DND-41 (cell line): ENCODE measurements around the gene RAB40A.

Experiments used
- ATAC-seq: fragments of 200-7000 bp; cut with Tn5 transposase; 3 replicates; pipeline ENCODE4 v1.9.1; 2021; ENCODE audit warnings: low read depth; ENCODE audit not compliant: insufficient read depth
- DNase-seq: peaks from one replicate; pipeline ENCODE4 v3.0.0-alpha.2; 2020
- H2AFZ ChIP-seq: 2 replicates; pipeline ENCODE4 v1.6.0; 2012; ENCODE audit warnings: low read depth, low read length
- H3K27ac ChIP-seq: 2 replicates; pipeline ENCODE4 v1.5.1; 2012; ENCODE audit warnings: low read length, inconsistent platforms
- H3K27me3 ChIP-seq: fragments of 200-600 bp; sonication (generic); 2 replicates; pipeline ENCODE4 v1.6.0; 2012; ENCODE audit warnings: low read length, mild to moderate bottlenecking, inconsistent platforms; ENCODE audit not compliant: insufficient read depth, poor library complexity
- H3K36me3 ChIP-seq: 2 replicates; pipeline ENCODE4 v1.5.1; 2012; ENCODE audit warnings: low read length, inconsistent platforms; ENCODE audit not compliant: insufficient read depth
- H3K4me1 ChIP-seq: 2 replicates; pipeline ENCODE4 v1.5.1; 2012; ENCODE audit warnings: mild to moderate bottlenecking, low read length; ENCODE audit not compliant: insufficient read depth
- H3K4me2 ChIP-seq: 2 replicates; pipeline ENCODE4 v1.6.0; 2012; ENCODE audit warnings: mild to moderate bottlenecking, moderate library complexity, low read length, inconsistent platforms; ENCODE audit not compliant: insufficient read depth
- H3K4me3 ChIP-seq, 2 experiments: fragments of 200-600 bp in 1 of 2; shearing (Covaris generic) in 1 of 2; 2 replicates each; pipeline ENCODE4 v1.5.1; 2012 to 2016; ENCODE audit warnings: inconsistent platforms in 2 of 2, low read length in 2 of 2, mild to moderate bottlenecking in 2 of 2, low read depth in 1 of 2, moderate library complexity in 1 of 2
- H3K79me2 ChIP-seq: 2 replicates; pipeline ENCODE4 v1.6.0; 2012; ENCODE audit warnings: low read length, inconsistent platforms; ENCODE audit not compliant: insufficient read depth
- H3K9ac ChIP-seq: 2 replicates; pipeline ENCODE4 v1.6.0; 2012; ENCODE audit warnings: low read depth, mild to moderate bottlenecking, inconsistent platforms, low read length, moderate library complexity
- H3K9me3 ChIP-seq: 2 replicates; pipeline ENCODE4 v1.5.1; 2012; ENCODE audit warnings: low read length, moderate library complexity, mild to moderate bottlenecking, inconsistent platforms; ENCODE audit not compliant: insufficient read depth, severe bottlenecking
- H4K20me1 ChIP-seq: 2 replicates; pipeline ENCODE4 v1.6.0; 2012; ENCODE audit warnings: low read length; ENCODE audit not compliant: insufficient read depth
- EZH2 ChIP-seq: IDR thresholded peaks from 3 replicates; pipeline ENCODE4 v1.6.1; 2012; ENCODE audit warnings: borderline replicate concordance, low read depth, mild to moderate bottlenecking, moderate library complexity, low read length, inconsistent platforms; ENCODE audit not compliant: severe bottlenecking
- TF ChIP-seq, protein P1 (sequence below): IDR thresholded peaks from 2 replicates; pipeline ENCODE4 v1.5.1; 2012; ENCODE audit warnings: borderline replicate concordance, low read length, moderate library complexity, mild to moderate bottlenecking; ENCODE audit not compliant: poor library complexity, severe bottlenecking; ENCODE audit errors: extremely low read depth

The RAB40A gene

DNA sequence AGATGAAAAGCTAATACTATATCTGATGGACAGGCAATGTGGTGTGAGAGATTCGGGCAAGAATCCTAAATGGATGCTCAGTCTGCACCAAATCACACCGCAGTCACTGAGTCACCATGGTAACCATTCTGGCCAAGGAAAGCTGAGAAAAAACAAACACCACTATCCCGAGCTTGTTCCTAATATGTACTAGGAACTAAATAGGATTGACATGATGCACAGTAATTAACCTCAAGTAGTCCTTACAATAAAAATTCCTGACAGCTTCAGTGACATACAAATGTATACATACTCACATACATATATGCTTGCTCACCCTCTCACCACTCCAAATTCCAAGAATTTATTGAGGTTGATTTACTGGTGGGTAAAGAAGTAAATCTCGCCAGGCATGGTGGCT, 1.1 kb upstream of the RAB40A start:
- no peak for TF ChIP-seq EZH2
- TF ChIP-seq, protein P1, sequence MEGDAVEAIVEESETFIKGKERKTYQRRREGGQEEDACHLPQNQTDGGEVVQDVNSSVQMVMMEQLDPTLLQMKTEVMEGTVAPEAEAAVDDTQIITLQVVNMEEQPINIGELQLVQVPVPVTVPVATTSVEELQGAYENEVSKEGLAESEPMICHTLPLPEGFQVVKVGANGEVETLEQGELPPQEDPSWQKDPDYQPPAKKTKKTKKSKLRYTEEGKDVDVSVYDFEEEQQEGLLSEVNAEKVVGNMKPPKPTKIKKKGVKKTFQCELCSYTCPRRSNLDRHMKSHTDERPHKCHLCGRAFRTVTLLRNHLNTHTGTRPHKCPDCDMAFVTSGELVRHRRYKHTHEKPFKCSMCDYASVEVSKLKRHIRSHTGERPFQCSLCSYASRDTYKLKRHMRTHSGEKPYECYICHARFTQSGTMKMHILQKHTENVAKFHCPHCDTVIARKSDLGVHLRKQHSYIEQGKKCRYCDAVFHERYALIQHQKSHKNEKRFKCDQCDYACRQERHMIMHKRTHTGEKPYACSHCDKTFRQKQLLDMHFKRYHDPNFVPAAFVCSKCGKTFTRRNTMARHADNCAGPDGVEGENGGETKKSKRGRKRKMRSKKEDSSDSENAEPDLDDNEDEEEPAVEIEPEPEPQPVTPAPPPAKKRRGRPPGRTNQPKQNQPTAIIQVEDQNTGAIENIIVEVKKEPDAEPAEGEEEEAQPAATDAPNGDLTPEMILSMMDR: no peak
- no peak overlapping the region for H3K27ac ChIP-seq
- H3K9me3 ChIP-seq: no peaks in the 10 kb centered on the region
- H3K4me2 ChIP-seq: no peak overlapping the region
- no peaks in the 10 kb centered on the region for H3K27me3 ChIP-seq
- DNase-seq: no peak
- H3K79me2 ChIP-seq: no peaks in the 10 kb centered on the region
- no peak for ATAC-seq
- H3K9ac ChIP-seq: no peak overlapping the region
- H4K20me1 ChIP-seq: no peaks in the 10 kb centered on the region
- H3K36me3 ChIP-seq: no peaks in the 10 kb centered on the region
- H2AFZ ChIP-seq: no peak overlapping the region
- no peaks in the 10 kb centered on the region for H3K4me1 ChIP-seq
- H3K4me3 ChIP-seq: no peak overlapping the region

DNA sequence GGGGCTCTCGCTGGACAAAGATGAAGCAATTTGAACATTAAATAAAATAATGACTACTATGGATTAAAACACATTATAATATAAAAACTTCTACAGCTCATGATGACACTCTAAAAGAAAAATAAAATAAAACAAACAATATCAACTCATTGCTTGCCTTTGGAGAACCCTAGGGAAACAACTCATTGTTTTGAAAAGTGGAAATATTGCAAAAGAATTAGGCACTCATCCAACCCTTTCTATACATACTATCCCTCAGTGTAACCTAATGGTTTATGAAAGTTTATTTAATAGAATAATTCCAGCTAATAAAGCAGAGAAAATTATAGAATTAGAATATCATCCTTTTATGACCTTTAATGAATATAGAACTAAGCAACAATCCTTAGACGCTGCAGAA, 718 bp downstream of the RAB40A start:
- no peaks in the 10 kb centered on the region for H3K9me3 ChIP-seq
- H3K27ac ChIP-seq: no peak overlapping the region
- H4K20me1 ChIP-seq: no peaks in the 10 kb centered on the region
- H3K4me3 ChIP-seq: no peak overlapping the region
- no peaks in the 10 kb centered on the region for H3K79me2 ChIP-seq
- no peak overlapping the region for H3K9ac ChIP-seq
- ATAC-seq (no peak), DNase-seq (no peak)
- no peak for TF ChIP-seq EZH2
- TF ChIP-seq, protein P1: no peak
- H3K27me3 ChIP-seq: no peaks in the 10 kb centered on the region
- H3K4me2 ChIP-seq: no peak overlapping the region
- no peaks in the 10 kb centered on the region for H3K36me3 ChIP-seq
- no peak overlapping the region for H2AFZ ChIP-seq
- no peaks in the 10 kb centered on the region for H3K4me1 ChIP-seq

DNA sequence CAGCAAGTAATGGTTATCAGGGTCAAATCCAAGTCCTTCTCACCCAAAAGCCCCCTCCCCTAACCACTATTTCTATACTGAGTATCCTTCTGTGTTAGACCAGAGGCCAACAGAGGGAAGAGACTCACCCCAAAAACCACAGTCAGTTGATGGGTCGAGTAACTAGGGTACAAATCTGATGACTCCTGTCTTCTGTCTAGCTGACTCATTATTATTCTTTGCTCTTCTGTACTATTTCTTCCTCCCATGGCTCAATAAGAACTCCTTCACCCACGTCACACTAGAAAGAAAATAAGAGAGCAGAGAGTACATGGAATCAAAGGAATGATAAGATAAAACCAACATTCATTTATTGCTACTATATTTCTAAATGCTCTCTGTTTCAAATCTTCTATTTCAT, 2.0 kb downstream of the RAB40A start:
- H3K27me3 ChIP-seq: no peaks in the 10 kb centered on the region
- no peak for TF ChIP-seq EZH2
- TF ChIP-seq, protein P1: no peak
- H3K9ac ChIP-seq: no peak overlapping the region
- no peak overlapping the region for H2AFZ ChIP-seq
- ATAC-seq (no peak), DNase-seq (no peak)
- no peaks in the 10 kb centered on the region for H4K20me1 ChIP-seq
- no peak overlapping the region for H3K4me2 ChIP-seq
- no peaks in the 10 kb centered on the region for H3K9me3 ChIP-seq
- H3K27ac ChIP-seq: no peak overlapping the region
- no peak overlapping the region for H3K4me3 ChIP-seq
- H3K79me2 ChIP-seq: no peaks in the 10 kb centered on the region
- H3K4me1 ChIP-seq: no peaks in the 10 kb centered on the region
- H3K36me3 ChIP-seq: no peaks in the 10 kb centered on the region

DNA sequence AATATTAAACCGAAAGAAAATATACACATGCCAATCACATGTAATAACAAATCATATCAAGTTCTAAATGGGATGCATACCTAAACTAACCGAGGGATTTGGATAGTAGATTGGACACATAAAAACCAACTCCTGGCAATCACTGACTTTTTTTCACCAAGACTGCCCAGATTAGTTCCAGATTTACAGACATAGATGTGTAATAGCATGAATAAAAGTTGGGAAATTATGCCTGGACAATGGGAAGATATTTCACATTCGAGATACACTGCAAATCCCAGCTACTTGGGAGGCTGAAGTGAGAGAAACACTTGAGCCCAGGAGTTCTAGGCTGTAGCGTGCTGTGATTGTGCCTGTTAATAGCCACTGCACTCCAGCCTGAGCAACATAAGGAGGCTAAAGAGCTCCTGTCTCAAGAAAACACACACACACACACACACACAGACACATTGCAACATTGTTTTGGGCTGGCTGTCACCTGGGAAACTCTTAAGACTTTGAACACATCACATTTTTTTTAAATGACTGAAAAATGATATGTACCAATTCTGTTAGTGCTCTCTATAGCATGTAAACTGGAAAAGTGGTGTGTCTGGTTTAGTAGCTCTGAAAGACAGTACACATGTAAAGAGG, 5.7 kb downstream of the RAB40A start:
- ATAC-seq (no peak), DNase-seq (no peak)

More for the DNA sequence above, 5.7 kb downstream of the RAB40A start:
- H3K4me1 ChIP-seq: no peaks in the 10 kb centered on the region
- H3K4me3 ChIP-seq: no peak overlapping the region
- TF ChIP-seq, protein P1: no peak
- no peak for TF ChIP-seq EZH2
- no peaks in the 10 kb centered on the region for H3K9me3 ChIP-seq
- H3K4me2 ChIP-seq: no peak overlapping the region
- H3K27me3 ChIP-seq: no peaks in the 10 kb centered on the region
- no peak overlapping the region for H2AFZ ChIP-seq
- H3K9ac ChIP-seq: no peak overlapping the region
- no peaks in the 10 kb centered on the region for H3K36me3 ChIP-seq
- H3K79me2 ChIP-seq: no peaks in the 10 kb centered on the region
- H3K27ac ChIP-seq: no peak overlapping the region
- H4K20me1 ChIP-seq: no peaks in the 10 kb centered on the region
